ENCODE results near the gene JMJD1C.

Gene JMJD1C

DNA sequence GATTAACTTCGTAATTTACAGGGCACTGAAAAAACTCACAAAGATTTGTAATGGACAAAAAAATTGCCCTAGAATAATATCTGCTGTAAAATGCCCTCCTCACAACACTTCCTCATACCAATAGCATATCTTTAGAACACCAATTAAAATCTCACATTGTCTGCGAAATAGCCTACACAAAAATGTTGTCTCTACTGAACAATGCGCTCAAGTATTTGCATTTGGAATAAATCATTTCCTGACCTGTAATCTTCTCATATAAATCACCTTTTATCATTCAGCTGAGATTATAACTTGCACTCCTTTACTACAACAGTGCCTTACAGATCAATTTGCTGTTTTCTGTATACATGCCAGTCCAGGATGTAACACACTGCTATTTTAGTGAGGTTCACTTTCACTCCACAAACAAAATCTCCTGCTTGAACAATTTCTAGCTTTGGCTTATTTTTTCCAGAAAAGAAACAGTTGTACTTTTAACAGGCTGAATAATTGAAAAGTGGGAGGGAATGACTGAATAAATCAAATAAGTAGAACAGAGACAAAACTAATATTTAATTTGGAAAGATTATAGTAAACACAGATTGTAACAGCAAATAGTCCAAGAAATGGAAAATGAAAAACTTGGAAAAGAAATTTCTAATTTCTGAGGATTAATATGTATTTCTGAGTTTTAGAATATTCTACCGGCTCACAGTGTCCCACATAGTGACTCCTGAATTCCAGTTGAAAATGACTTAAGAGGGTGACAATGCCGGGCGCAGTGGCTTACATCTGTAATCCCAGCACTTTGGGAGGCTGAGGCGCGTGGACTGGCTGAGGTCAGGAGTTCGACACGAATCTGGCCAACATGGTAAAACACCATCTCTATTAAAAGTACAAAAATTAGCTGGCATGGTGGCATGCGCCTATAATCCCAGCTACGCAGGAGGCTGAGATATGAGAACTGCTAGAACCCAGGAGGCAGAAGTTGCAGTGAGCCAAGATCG is 30.6 kb downstream of the JMJD1C start:
- DNase-seq = no peak

DNA sequence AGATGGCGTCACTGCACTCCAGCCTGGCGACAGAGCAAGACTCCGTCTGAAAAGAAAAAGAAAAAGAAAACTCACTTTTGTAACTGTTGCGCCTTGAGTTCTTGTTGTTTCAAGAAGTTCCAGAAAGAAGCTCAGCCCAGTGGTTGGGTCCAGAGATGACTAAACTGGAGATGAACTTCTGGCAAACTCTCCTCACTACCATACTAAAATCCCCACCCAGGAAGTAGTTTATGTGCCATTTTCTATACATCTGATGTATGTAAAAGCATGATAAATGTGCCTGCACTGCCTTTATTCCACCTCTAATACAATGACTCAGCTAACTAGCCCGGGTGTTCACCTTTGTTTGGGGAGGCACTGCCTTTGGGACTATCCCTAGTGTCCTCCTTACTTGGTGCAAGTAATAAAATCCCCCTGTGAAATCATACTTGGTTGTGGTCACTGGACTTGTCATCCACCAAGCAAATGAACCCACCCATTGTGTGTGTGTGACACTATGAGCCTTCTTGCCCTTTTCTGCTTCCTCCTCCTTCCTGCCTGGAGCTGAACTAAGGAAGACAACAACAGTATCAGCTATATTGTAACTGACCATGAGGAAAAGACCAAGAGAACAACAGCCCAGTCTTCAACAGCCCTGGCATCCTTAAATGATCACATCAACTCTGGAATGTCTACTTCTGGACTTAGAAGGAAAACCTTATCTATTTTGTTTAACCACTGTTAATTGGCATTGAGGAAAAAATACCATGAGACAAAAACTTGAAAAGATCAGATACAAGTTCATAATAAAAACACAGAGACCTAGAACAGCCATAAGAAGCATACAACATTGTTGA is 33.6 kb downstream of the JMJD1C start:
- no peak for DNase-seq

DNA sequence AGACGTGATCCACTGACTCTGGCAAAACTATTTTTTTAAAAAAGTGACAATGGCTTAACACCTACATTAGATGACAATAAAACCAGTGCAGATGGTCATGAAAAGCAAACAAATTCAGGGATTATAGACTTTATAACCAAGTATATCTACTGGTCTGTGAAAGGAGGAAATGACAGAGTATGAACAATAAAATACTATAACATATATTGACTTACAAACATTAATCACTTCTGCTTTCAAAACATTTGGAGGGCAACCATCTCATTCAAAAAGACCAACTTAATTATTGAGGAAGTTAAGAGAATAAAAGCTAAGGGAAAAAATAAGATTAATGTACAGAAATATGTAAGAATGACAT is 34.8 kb downstream of the JMJD1C start:
- no peak for DNase-seq

GRCh38 chr10:63430091-63430998 is 35.4 kb downstream of the JMJD1C start:
- DNase-seq = no peak

GRCh38 chr10:63429281-63429680 is 36.5 kb downstream of the JMJD1C start:
- DNase-seq = no peak

DNA sequence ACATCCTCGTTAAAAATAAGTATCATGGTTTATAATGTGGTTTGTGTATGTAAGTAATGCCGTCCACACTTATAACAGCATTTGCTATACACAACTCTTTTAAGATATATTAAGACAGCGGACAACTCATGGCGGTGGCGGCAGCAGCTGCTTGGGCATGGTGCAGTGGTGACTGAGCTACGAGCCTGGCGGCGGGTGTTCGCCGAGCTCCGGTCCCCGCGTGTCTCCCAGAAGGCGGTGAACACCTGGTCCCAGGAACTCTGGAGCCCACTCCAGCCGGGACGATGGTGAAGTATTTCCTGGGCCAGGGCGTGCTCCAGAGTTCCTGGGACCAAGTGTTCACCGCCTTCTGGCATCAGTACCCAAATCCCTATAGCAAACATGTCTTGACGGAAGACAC is 38.8 kb downstream of the JMJD1C start:
- DNase-seq = no peak

GRCh38 chr10:63425512-63425911 is 40.3 kb downstream of the JMJD1C start:
- no peak for DNase-seq

- DNase-seq = no peak
Measured at GRCh38 chr10:63424576-63424975, 41.2 kb downstream of the JMJD1C start.

GRCh38 chr10:63423494-63423893 is 42.3 kb downstream of the JMJD1C start:
- no peak for DNase-seq

DNA sequence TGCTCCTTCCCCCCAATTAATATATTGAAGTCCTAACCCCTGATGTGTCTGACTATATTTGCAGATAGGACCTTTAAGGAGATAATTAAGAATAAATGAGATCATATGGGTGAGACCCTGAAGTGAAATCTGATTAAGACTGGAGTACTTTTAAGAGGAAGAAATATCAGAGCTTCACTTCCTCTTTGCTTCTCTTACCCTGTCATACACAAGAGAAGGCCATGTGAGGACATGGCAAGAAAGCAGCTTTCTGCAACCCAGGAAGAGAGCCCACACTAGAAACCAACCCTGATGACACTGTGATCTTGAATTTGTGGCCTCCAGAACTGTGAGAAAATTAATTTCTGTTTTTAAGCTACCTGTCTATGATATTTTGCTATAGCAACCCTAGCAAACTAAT is 44.2 kb downstream of the JMJD1C start:
- DNase-seq = no peak

GRCh38 chr10:63416376-63416775 is 49.4 kb downstream of the JMJD1C start:
- peak; percentile 7 for DNase-seq

- DNase-seq = no peak
Measured at GRCh38 chr10:63415640-63416244, 50.0 kb downstream of the JMJD1C start.

DNA sequence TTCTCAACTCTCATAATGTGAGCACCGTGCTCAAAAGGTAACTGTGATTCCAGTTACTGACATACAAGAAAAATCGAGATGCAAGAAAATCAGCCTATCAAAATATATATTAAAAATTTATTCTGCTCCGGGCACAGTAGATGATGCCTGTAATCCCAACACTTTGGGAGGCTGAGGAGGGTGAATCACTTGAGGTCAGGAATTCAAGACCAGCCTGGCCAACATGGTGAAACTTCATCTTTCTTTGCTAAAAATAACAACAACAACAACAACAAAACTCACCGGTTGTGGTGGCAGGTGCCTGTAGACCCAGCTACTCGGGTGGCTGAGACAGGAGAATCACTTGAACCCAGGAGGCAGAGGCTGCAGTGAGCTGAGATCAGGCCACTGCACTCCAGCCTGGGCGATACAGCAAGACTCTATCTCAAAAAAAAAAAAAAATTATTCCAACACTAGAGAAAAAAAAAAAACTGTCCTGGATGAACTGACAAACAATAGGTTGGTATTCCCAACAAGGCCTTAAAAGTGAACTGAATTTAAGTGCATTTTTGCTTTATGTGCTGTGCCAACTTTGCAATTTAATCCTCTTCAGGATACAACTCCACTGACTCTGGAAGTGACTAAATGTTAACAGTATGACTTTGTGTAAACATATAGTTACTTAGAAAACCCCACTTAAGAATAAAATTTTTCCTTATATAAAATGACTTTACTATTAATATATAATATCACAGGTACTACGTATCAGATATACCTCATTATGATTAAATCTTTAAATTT is 51.1 kb downstream of the JMJD1C start:
- DNase-seq = no peak

DNA sequence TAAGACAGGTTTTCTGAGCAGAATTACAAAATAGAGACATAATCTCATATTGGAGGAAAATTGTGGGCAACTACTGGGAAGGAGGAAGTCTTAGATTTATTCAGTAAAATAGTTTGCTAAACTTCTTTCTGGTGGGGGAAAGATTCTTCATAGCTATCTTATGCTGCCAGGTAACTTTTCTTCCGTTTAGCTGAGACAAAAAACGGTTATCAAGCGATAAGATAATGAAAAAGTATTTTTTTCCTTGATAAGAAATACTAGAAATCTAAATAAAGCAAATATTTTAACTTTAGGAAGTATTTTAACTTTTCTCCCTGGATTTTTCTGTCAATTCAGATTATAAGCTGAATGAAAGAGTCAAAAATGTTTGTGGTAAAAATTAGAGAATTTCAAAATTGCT is 52.3 kb downstream of the JMJD1C start:
- no peak for DNase-seq

GRCh38 chr10:63412304-63412703 is 53.5 kb downstream of the JMJD1C start:
- DNase-seq = no peak

DNA sequence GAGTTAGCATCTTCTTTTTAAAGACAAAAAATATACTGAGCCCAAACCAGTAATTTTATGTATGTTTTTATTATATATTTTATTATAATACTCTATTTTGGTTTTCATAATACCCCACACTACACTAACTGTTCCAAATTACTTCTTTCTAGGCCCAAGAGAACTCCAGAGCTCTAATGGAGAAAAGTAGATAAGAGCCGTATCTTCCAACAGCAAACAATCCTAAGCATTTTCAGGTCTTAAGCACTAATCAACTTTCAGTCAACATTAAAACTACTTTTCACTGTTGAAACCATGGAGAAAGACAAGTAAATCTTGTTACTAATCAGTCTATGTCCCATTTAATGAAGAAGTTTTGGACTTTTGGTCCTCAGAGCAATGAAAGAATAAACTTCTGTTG is 55.1 kb downstream of the JMJD1C start:
- no peak for DNase-seq

- DNase-seq = no peak
Measured at GRCh38 chr10:63409465-63410027, 56.2 kb downstream of the JMJD1C start.

DNA sequence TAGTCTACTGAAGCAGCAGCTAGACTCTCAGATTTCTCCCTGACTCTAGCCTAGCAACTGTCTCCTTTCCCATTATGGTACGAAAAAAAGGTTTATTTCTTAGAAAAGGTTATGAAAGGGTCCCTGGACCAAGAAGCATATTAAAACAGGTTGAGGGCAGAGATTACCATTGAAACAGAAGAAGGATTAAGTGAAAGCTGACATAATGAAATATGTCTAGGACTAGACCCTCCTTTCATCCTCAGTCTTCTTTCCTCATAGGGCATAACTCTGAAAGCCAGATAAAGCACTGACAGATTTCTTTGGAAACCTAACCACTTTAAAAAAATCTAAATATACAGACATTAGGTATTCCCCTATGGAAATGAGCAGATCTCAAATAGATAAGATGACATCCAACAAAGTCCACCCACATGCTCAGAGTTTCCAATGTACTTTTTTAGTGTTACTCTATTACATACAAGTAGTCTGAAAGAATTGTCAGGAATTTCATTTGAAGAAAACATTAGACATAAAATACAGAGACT is 58.6 kb downstream of the JMJD1C start:
- no peak for DNase-seq

DNA sequence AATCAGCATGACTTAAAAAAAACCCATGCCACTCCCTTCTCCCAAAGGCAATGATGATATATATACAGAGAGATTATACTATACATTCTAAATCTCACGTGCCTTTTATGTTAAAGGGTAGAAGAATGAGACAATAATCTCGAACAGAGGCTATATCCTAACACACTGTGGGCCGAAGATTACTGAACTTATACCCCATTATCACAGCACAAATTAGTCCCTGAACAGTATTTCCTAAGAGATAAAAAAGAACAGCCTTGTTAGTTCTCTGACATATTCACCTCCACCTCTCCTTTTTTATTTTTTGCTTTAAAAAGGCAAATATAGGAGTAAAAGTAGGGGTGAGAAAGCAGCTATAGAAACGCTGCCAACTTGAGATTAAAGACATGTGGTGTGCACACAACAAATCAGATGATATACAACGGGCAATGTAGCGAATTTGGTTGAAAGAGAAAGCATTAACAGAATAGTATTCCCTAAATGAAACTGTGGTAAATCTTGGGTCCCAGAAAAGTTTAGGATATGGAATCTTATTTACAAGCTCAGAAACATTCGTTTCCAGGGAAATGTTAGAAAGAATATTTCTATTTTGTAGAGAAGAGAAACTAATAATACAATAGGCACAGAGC is 69.5 kb downstream of the JMJD1C start:
- DNase-seq = no peak

DNA sequence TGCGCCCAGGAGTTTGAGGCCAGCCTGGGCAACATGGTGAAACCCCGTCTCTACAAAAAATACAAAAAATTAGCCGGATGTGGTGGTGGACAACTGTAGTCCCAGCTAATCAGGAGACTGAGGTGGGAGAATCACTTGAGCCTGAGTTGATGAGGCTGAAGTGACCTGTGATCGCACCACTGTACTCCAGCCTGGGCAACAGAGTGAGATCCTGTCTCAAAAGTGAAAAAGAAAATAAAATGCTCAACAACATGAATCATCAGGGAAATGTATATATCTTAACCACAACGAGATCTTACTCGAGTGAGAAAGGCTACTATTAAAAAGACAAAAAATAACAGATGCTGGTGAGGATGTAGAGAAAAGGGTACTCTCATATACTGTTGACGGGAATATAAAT is 72.7 kb downstream of the JMJD1C start:
- no peak for DNase-seq

DNA sequence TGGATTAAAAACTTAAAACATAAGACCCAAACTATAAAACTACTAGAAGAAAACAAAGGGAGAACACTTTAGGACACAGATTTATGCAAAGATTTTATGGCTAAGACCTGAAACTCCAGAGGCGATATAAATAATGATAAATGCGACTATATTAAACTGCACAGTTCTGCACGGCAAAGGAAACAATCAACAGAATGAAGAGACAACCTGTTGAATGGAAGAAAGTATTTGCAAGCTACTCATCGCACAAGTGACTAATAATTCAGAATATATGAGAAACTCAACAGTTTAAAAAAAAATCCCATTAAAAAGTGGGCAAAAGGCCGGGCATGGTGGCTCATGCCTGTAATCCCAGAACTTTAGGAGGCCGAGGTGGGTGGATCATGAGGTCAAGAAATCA is 73.6 kb downstream of the JMJD1C start:
- no peak for DNase-seq

Data from NCI-H146 (cell line).